Measurements from ENCODE around the gene FMN1. TPM values are rescaled to one million over a fixed set of nuclear protein-coding genes. Genes with fewer than 3 reads are reported as not detected.

The FMN1 gene
- total and polyA plus RNA-seq, 2 of the 8 experiments (the other 6 are each of a cell fraction or from before 2014, with no cell fraction given): 0.27 to 3.7 TPM

GRCh38 chr15:32807331-32807730, 387.2 kb downstream of the FMN1 start:
- Histone ChIP-seq H3K4me3 (ENCODE audit: extremely low read depth in 1 of 4, insufficient read depth in 2 of 4, low read depth in 3 of 4, low read length in 4 of 4) (no peak overlapping the region), H3K4me1 (replicated peaks in 1 of 4; ENCODE audit: control insufficient read depth in 3 of 4, insufficient read depth in 4 of 4, low read length in 3 of 4) (no peaks in the 10 kb centered on the region), H3K4me2 (ENCODE audit: insufficient read depth in 1 of 2, low read depth in 2 of 2, low read length in 2 of 2) (no peak overlapping the region), H3K27me3 (replicated peaks in 1 of 4; ENCODE audit: control insufficient read depth in 3 of 4, extremely low read depth in 1 of 4, insufficient read depth in 3 of 4, low read length in 3 of 4) (no peaks in the 10 kb centered on the region), H4K8ac (ENCODE audit: extremely low read depth, insufficient read depth, low read length) (no peak overlapping the region), H2BK12ac (ENCODE audit: low read depth, low read length) (no peak overlapping the region), H3K56ac (replicated peaks; ENCODE audit: insufficient read length, low read depth, low read length) (no peak overlapping the region), H4K20me1 (replicated peaks in 1 of 2; ENCODE audit: control insufficient read depth in 1 of 2, insufficient read depth in 2 of 2, low read length in 2 of 2) (no peaks in the 10 kb centered on the region), H3K79me2 (ENCODE audit: control insufficient read depth in 1 of 2, insufficient read depth in 2 of 2, low read length in 2 of 2) (no peaks in the 10 kb centered on the region), H4K91ac (replicated peaks; ENCODE audit: insufficient read length, low read length) (no peak overlapping the region), H2AK5ac (ENCODE audit: low read depth, low read length) (no peak overlapping the region), H3K27ac (ENCODE audit: low read depth, low read length) (no peak overlapping the region), H2AFZ (ENCODE audit: low read length) (no peak overlapping the region), H2BK20ac (ENCODE audit: low read length) (no peak overlapping the region), H4K5ac (ENCODE audit: insufficient read length, low read depth, low read length) (no peak overlapping the region), H3K14ac (ENCODE audit: insufficient read length) (no peak overlapping the region), H3K9ac (replicated peaks in 1 of 4; ENCODE audit: extremely low read depth in 1 of 4, low read depth in 3 of 4, low read length in 3 of 4) (no peak overlapping the region), H3K4ac (replicated peaks; ENCODE audit: insufficient read length, low read depth, low read length) (no peak overlapping the region), H3K79me1 (ENCODE audit: low read depth, low read length) (no peaks in the 10 kb centered on the region), H3K9me3 (ENCODE audit: insufficient read depth in 2 of 2, low read depth in 1 of 2, low read length in 1 of 2) (no peaks in the 10 kb centered on the region), H2BK5ac (ENCODE audit: low read depth, low read length) (no peak overlapping the region), H2BK120ac (replicated peaks; ENCODE audit: low read depth, low read length) (no peak overlapping the region), H3K23me2 (ENCODE audit: low read depth, low read length) (no peaks in the 10 kb centered on the region), H3K23ac (ENCODE audit: insufficient read length) (no peak overlapping the region), H3K18ac (ENCODE audit: extremely low read depth, low read length) (no peak overlapping the region), H2BK15ac (ENCODE audit: low read length) (no peak overlapping the region), H3K36me3 (ENCODE audit: control insufficient read depth in 2 of 4, insufficient read depth in 4 of 4, low read length in 3 of 4) (no peaks in the 10 kb centered on the region; a peak in 1 of 8 replicates)
- ChIA-PET CTCF (ENCODE audit: partially characterized antibody) (interaction anchor here (1.1 to 1.3 kb wide), 4 partner anchors 10 to 186 kb away, joined by 3 to 5 read pairs (median 4); no protein-coding TSS in a partner anchor), POLR2A (ENCODE audit: partially characterized antibody) (no interaction called here)
- no peak for DNase-seq (ENCODE audit: low read depth in 1 of 2, low spot score in 2 of 2)
- TF ChIP-seq ASH2L (IDR thresholded peaks at IDR 0.05; ENCODE audit: low read length): no peak
- no peak for TF ChIP-seq SIRT6 (IDR thresholded peaks at IDR 0.05; ENCODE audit: low read length)
- no peak for TF ChIP-seq NANOG (IDR thresholded peaks at IDR 0.05; ENCODE audit: insufficient read depth, low read depth, low read length, poor library complexity, severe bottlenecking)
- TF ChIP-seq RAD21 (IDR thresholded peaks at IDR 0.05 in 1 of 2, conservative IDR thresholded peaks at IDR 0.05 in 1 of 2; ENCODE audit: low read depth in 2 of 2, low read length in 2 of 2): no peak
- no peak for TF ChIP-seq EP300 (IDR thresholded peaks at IDR 0.05; ENCODE audit: borderline replicate concordance in 1 of 2, low read depth in 2 of 2, low read length in 2 of 2)
- no peak for TF ChIP-seq E2F6 (IDR thresholded peaks at IDR 0.05)
- TF ChIP-seq TEAD4 (IDR thresholded peaks at IDR 0.05; ENCODE audit: low read depth, low read length): no peak
- TF ChIP-seq SP2 (IDR thresholded peaks at IDR 0.05; ENCODE audit: low read length): no peak
- TF ChIP-seq CTBP2 (IDR thresholded peaks at IDR 0.05; ENCODE audit: borderline replicate concordance, insufficient read depth, insufficient read length, low read length): no peak
- TF ChIP-seq POU5F1 (IDR thresholded peaks at IDR 0.05; ENCODE audit: low read depth, low read length): no peak
- TF ChIP-seq GTF2F1 (IDR thresholded peaks at IDR 0.05; ENCODE audit: borderline replicate concordance, low read depth, low read length): no peak
- no peak for TF ChIP-seq FOSL1 (IDR thresholded peaks at IDR 0.05; ENCODE audit: insufficient read depth, low read depth, low read length)
- FAIRE-seq: no peak
- 100% methylated on average over 1 of the region's 1 CpG; no CpG with 5 or more reads in 1 of the 2 experiments for WGBS, 2 experiments (ENCODE audit: extremely low coverage in 1 of 2, insufficient coverage in 1 of 2, insufficient read length in 1 of 2, insufficient replicate concordance in 2 of 2, low coverage in 1 of 2, low lambda C conversion rate in 2 of 2, missing lambda C conversion rate in 1 of 2)
